Left lung (tissue), 10 donors: ENCODE results near the gene CHN1. TPM values are rescaled to one million over a fixed set of nuclear protein-coding genes. Genes with fewer than 3 reads are reported as not detected.

Experiments
- ATAC-seq: fragments of 200-7000 bp; cut with Tn5 transposase; one replicate; pipeline ENCODE4 v1.9.1; 2020; ENCODE audit warnings: moderate library complexity
- DNase-seq, 4 donors: peaks; one replicate each; pipeline ENCODE4 v3.0.0-alpha.2; 2013 to 2020
- H3K27ac ChIP-seq, 2 donors: fragments of 200-600 bp; sonication (generic) in 1 of 2; one replicate each; pipeline versions ENCODE4 v1.5.0 to v1.8.0; 2020 to 2021
- H3K27me3 ChIP-seq, 2 donors: fragments of 200-600 bp; sonication (generic) in 1 of 2; one replicate each; pipeline versions ENCODE4 v1.5.0 to v1.8.0; 2020 to 2021
- H3K36me3 ChIP-seq, 2 donors: fragments of 200-600 bp; sonication (generic) in 1 of 2; one replicate each; pipeline versions ENCODE4 v1.5.0 to v1.8.0; 2020 to 2021
- H3K4me1 ChIP-seq, 2 donors: fragments of 200-600 bp; one replicate each; pipeline ENCODE4 v1.8.0; 2021
- H3K4me3 ChIP-seq, 2 donors: fragments of 200-600 bp; sonication (generic) in 1 of 2; one replicate each; pipeline versions ENCODE4 v1.5.0 to v1.8.0; 2020 to 2021; ENCODE audit warnings: mild to moderate bottlenecking in 1 of 2
- H3K9me3 ChIP-seq, 2 donors: fragments of 200-600 bp; sonication (generic) in 1 of 2; one replicate each; pipeline versions ENCODE4 v1.5.0 to v1.8.0; 2020 to 2021
- intact Hi-C, 2 donors: fragments of 100-400 bp; cut with DNase I; formaldehyde crosslinking; loops; one replicate each; pipeline versions ENCODE4 v1.11.2 to v1.14.2; 2022
- polyA plus RNA-seq, 6 donors: library from polyadenylated mRNA; unstranded; fragments of 120-200 nt; gene quantifications; one replicate each; pipeline ENCODE4 v1.2.1, GENCODE V29; 2013; ENCODE audit not compliant: insufficient read length in 6 of 6
- total RNA-seq, 2 donors: library from RNA; stranded (reverse); fragmentation: NEBNext Ultra II Directional; extraction: Animal tissue kit (Norgen Biotek cat#: 25700); gene quantifications; one replicate each; pipeline ENCODE4 v1.2.1, GENCODE V29; 2021
- TF ChIP-seq, protein P1 (sequence below), 2 donors: fragments of 200-600 bp; sonication (generic) in 1 of 2; IDR thresholded peaks; one replicate each; pipeline versions ENCODE4 v1.5.0 to v1.8.0; 2021; ENCODE audit warnings: antibody characterized with exemption in 2 of 2
- donor health status: DM: no; HTN: yes; CAD: no.
- donor health status: DM: no; HTN: no; CAD: no.

The CHN1 gene
- total and polyA plus RNA-seq, 8 donors: 27.4 to 170 (median 99.9) TPM

DNA sequence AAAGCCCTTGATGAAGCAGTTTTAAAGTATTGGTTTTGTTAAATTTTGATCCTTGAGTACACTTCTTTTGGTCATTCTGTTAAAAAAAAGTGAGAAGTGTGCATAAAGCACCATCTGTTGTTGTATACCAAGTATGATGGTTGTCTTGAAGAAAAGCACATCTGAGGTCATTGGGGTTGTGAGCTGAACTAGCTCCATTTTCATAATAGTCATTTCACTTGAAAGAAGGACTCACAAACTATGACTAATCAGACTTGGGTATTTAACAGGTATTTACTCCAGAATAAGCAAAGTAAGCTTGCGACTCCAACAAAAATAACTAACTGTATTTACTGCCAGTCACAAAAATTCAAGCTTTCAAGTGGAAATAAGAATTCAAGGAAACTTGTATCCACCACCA, 35.1 kb downstream of the CHN1 start:
- Histone ChIP-seq H3K36me3 (no peaks in the 10 kb centered on the region), H3K27me3 (no peaks in the 10 kb centered on the region), H3K9me3 (no peaks in the 10 kb centered on the region), H3K27ac (no peak overlapping the region), H3K4me3 (no peak overlapping the region), H3K4me1 (no peaks in the 10 kb centered on the region)
- DNase-seq (no peak), ATAC-seq (no peak)
- TF ChIP-seq, protein P1, sequence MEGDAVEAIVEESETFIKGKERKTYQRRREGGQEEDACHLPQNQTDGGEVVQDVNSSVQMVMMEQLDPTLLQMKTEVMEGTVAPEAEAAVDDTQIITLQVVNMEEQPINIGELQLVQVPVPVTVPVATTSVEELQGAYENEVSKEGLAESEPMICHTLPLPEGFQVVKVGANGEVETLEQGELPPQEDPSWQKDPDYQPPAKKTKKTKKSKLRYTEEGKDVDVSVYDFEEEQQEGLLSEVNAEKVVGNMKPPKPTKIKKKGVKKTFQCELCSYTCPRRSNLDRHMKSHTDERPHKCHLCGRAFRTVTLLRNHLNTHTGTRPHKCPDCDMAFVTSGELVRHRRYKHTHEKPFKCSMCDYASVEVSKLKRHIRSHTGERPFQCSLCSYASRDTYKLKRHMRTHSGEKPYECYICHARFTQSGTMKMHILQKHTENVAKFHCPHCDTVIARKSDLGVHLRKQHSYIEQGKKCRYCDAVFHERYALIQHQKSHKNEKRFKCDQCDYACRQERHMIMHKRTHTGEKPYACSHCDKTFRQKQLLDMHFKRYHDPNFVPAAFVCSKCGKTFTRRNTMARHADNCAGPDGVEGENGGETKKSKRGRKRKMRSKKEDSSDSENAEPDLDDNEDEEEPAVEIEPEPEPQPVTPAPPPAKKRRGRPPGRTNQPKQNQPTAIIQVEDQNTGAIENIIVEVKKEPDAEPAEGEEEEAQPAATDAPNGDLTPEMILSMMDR (IDR thresholded peaks at IDR 0.05): no peak
- intact Hi-C loops: no loop called here

DNA sequence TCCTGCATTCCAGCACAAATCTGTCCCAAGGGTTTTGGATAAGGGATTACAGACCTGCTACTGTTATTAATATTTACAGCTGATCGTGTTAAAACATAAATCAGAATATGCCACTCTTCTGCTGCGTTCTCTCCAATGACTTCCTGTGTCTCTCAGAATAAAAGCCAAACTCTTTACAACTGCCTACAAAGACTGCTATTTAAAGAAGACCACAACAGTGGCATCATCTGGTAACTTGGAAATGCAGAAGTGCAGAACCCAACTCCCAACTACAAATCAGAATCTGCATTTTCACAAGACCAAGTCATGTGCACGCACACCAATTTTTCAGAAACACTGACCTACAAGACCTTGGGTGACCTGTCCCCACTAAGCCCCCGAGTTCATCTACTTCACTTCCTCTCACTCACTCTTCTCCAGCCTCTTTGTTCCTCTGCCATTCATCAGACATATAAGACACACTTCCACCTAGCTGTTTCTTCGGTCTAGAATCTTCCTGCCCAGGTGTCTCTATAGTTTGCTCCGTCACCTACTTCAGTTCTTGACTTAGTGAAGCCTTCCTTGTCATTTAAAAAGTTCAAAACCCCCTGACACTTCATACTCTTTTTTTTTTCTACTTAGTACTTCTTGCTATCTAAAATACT, 36.0 kb downstream of the CHN1 start:
- DNase-seq (no peak), ATAC-seq (no peak)
- Histone ChIP-seq H3K27me3 (no peaks in the 10 kb centered on the region), H3K9me3 (no peaks in the 10 kb centered on the region), H3K27ac (no peak overlapping the region), H3K4me3 (no peak overlapping the region), H3K36me3 (no peaks in the 10 kb centered on the region), H3K4me1 (no peaks in the 10 kb centered on the region)
- TF ChIP-seq, protein P1 (IDR thresholded peaks at IDR 0.05): no peak
- intact Hi-C loops: no loop called here

DNA sequence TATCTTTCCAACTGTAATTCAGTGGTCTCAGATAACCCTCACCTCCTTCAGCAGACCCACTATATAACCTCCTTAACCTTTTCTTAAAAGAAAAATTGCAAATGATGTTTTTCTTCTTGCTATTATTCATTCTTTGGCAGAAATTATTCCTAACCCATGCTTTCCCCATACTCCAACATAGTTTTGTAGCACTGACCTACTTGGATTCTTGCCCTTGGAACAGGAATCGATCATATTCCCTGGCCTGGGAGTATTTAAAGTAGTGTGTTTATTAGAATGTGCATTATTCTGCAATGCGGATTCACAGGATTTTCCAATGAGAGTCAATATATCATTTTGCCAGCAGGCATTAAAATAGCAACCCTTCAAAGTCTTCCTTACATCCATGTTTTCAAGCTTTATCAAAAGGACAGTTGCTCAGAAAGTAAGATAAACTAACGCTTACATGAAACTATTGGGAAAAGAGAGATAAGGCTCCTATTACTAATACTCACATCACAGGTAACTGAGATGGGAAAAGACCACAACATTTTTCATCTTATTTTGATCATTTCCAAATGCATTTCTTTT, 37.4 kb downstream of the CHN1 start:
- intact Hi-C loops: no loop called here
- no peak overlapping the region for H3K27ac ChIP-seq
- H3K9me3 ChIP-seq: no peaks in the 10 kb centered on the region
- TF ChIP-seq, protein P1 (IDR thresholded peaks at IDR 0.05): no peak
- H3K36me3 ChIP-seq: no peaks in the 10 kb centered on the region
- ATAC-seq (no peak), DNase-seq (peak in 1 of 4 donors; percentile 47)
- H3K4me1 ChIP-seq: no peaks in the 10 kb centered on the region
- H3K4me3 ChIP-seq: no peak overlapping the region
- no peaks in the 10 kb centered on the region for H3K27me3 ChIP-seq

DNA sequence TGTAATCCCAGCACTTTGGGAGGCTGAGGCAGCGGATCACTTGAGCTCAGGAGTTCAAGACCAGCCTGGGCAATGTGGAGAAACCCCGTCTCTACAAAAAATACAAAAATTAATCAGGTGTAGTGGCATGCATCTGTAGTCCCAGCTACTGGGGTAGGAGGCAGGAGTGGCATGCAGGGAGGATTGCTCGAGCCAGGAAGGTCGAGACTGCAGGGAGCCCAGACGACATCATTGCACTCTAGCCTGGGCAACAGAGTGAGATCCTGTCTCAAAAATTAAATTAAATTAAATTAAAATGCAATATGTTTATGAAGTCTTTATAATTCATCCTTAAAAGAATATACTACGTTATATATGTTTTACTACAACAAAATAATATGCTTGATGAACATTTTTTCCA, 38.1 kb downstream of the CHN1 start:
- H3K4me3 ChIP-seq: no peak overlapping the region
- H3K27me3 ChIP-seq: no peaks in the 10 kb centered on the region
- H3K27ac ChIP-seq: no peak overlapping the region
- no peak for ATAC-seq
- intact Hi-C loops: no loop called here
- H3K9me3 ChIP-seq: no peaks in the 10 kb centered on the region
- H3K36me3 ChIP-seq: no peaks in the 10 kb centered on the region
- no peak for DNase-seq
- no peaks in the 10 kb centered on the region for H3K4me1 ChIP-seq
- TF ChIP-seq, protein P1 (IDR thresholded peaks at IDR 0.05): no peak

DNA sequence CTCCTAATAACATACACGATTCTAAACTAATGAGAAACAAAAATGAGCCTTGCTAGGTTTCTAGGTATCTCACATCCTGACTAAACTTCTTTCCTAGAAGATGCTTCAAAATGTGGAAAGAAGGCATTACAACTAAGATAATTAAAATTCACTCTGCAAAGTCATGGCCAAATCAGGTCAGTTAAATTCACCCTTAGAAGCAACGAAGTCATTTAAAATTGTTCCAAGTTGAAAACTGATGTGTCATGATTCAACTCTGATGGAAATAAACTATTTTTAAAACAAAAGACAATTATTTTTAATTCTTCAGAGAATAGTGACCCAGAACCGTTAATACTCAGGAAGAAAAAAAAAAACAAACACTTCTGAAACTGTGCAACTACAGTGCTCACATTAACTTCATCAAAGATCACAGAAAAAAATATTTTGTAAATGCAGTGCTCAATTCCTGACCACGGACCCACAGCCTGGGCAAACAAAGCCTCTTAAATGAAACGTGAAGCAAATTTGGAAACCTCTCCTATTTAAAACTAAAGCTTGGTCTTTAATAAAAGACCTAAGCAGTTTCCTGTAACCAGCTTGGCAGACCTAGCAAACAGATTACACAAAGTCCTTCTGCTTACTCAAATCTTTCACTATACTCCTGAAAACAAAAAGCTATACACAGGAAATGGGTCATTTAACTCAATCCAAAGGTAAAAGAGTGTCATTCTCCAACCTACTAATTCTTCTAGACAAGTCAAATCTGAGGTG, 39.0 kb downstream of the CHN1 start:
- intact Hi-C loops: no loop called here
- no peaks in the 10 kb centered on the region for H3K27me3 ChIP-seq
- no peak overlapping the region for H3K4me3 ChIP-seq
- peak in 1 of 4 donors; percentile 42 for DNase-seq
- TF ChIP-seq, protein P1 (IDR thresholded peaks at IDR 0.05): no peak
- no peaks in the 10 kb centered on the region for H3K4me1 ChIP-seq
- H3K9me3 ChIP-seq: no peaks in the 10 kb centered on the region
- no peak for ATAC-seq
- H3K36me3 ChIP-seq: no peaks in the 10 kb centered on the region
- peak overlapping the region; percentile 5 to 42 for H3K27ac ChIP-seq
